ENCODE results near the gene WFDC10B. TPM values are rescaled to one million over a fixed set of nuclear protein-coding genes. Genes with fewer than 3 reads are reported as not detected.

WFDC10B gene
- polyA plus RNA-seq, 2 of the 4 experiments (the other 2 are of a cell fraction), result not detected

- FAIRE-seq, result no peak
- H3K4me1 ChIP-seq, result no peaks in the 10 kb centered on the region
- H3K4me3 ChIP-seq, result no peak overlapping the region
- no peak overlapping the region for H3K27ac ChIP-seq
- CTCF ChIA-PET, result no interaction called here
- no peak for ATAC-seq
- TF ChIP-seq EHMT2 (IDR thresholded peaks at IDR 0.05; ENCODE audit: low read depth) (no peak), TFCP2L1 (CRISPR knock-in tag; IDR thresholded peaks at IDR 0.05) (no peak), E2F6 (IDR thresholded peaks at IDR 0.05; ENCODE audit: borderline replicate concordance, low read depth) (no peak)
- H3K9me3 ChIP-seq, result peaks cover 6% of the 10 kb centered on the region
- DNase-seq (ENCODE audit: low read depth in 1 of 2, low spot score in 1 of 2), result no peak
- H3K4me2 ChIP-seq, result no peak overlapping the region
- WGBS (ENCODE audit: missing lambda C conversion rate), result 30% methylated on average over 7 of the region's 8 CpGs
- POLR2A ChIA-PET, result no interaction called here
Measured at GRCh38 chr20:45735552-45735951, 30.7 kb upstream of the WFDC10B start.

GRCh38 chr20:45732199-45732598 is 27.4 kb upstream of the WFDC10B start:
- Histone ChIP-seq H3K4me1 (no peaks in the 10 kb centered on the region), H3K4me3 (no peak overlapping the region), H3K4me2 (no peak overlapping the region), H3K9me3 (peaks cover 6% of the 10 kb centered on the region), H3K27ac (no peak overlapping the region)
- no peak for TF ChIP-seq NR3C1 (IDR thresholded peaks at IDR 0.05)
- no peak for TF ChIP-seq PBX3 (IDR thresholded peaks at IDR 0.05)
- no peak for TF ChIP-seq ZC3H11A (IDR thresholded peaks at IDR 0.05)
- no peak for TF ChIP-seq POLR2A (IDR thresholded peaks at IDR 0.05; ENCODE audit: low read length)
- TF ChIP-seq JUNB (IDR thresholded peaks at IDR 0.05), result no peak
- no peak for TF ChIP-seq ELK1 (IDR thresholded peaks at IDR 0.05; ENCODE audit: low read depth, low read length)
- TF ChIP-seq BHLHE40 (IDR thresholded peaks at IDR 0.05; ENCODE audit: low read depth, low read length), result no peak
- no peak for TF ChIP-seq ZFP36 (IDR thresholded peaks at IDR 0.05; ENCODE audit: borderline replicate concordance, partially characterized antibody)
- TF ChIP-seq GATA3 (IDR thresholded peaks at IDR 0.05; ENCODE audit: borderline replicate concordance), result no peak
- TF ChIP-seq E2F6 (IDR thresholded peaks at IDR 0.05; ENCODE audit: borderline replicate concordance, low read depth), result no peak
- no peak for TF ChIP-seq HOXB5 (CRISPR knock-in tag; IDR thresholded peaks at IDR 0.05)
- TF ChIP-seq RNF2 (IDR thresholded peaks at IDR 0.05; ENCODE audit: borderline replicate concordance, low read depth), result no peak
- TF ChIP-seq FOSL2 (IDR thresholded peaks at IDR 0.05), result no peak
- no peak for TF ChIP-seq FOSL2 (CRISPR knock-in tag; IDR thresholded peaks at IDR 0.05)
- no peak for TF ChIP-seq EP300 (IDR thresholded peaks at IDR 0.05)
- TF ChIP-seq KDM5A (IDR thresholded peaks at IDR 0.05), result no peak
- no peak for TF ChIP-seq KDM1A (IDR thresholded peaks at IDR 0.05; ENCODE audit: low read depth)
- no peak for TF ChIP-seq ATOH8 (CRISPR knock-in tag; IDR thresholded peaks at IDR 0.05; ENCODE audit: low read depth)
- no peak for TF ChIP-seq CBX8 (IDR thresholded peaks at IDR 0.05)
- POLR2A ChIA-PET, result no interaction called here
- ATAC-seq (no peak), DNase-seq (ENCODE audit: low read depth in 1 of 2, low spot score in 1 of 2) (no peak), FAIRE-seq (no peak)
- CTCF ChIA-PET, result no interaction called here

- ATAC-seq (no peak), FAIRE-seq (no peak), DNase-seq (ENCODE audit: low read depth in 1 of 2, low spot score in 1 of 2) (no peak)
- ChIA-PET POLR2A (no interaction called here), CTCF (no interaction called here)
- WGBS (ENCODE audit: missing lambda C conversion rate), result 2% methylated on average over 2 of the region's 2 CpGs
- H3K27ac ChIP-seq, result no peak overlapping the region
- H3K4me3 ChIP-seq, result no peak overlapping the region
- H3K9me3 ChIP-seq, result peaks cover 3% of the 10 kb centered on the region
- H3K4me1 ChIP-seq, result no peaks in the 10 kb centered on the region
- H3K4me2 ChIP-seq, result no peak overlapping the region
- TF ChIP-seq JUN (IDR thresholded peaks at IDR 0.05), result no peak
- TF ChIP-seq TFCP2L1 (CRISPR knock-in tag; IDR thresholded peaks at IDR 0.05), result no peak
- TF ChIP-seq FOXS1 (CRISPR knock-in tag; IDR thresholded peaks at IDR 0.05), result no peak
- no peak for TF ChIP-seq CBX2 (IDR thresholded peaks at IDR 0.05; ENCODE audit: borderline replicate concordance, low read depth)
- TF ChIP-seq TP53 (CRISPR knock-in tag; IDR thresholded peaks at IDR 0.05), result no peak
- no peak for TF ChIP-seq HEYL (CRISPR knock-in tag; IDR thresholded peaks at IDR 0.05)
- no peak for TF ChIP-seq FOSL2 (IDR thresholded peaks at IDR 0.05)
- TF ChIP-seq FOSL2 (CRISPR knock-in tag; IDR thresholded peaks at IDR 0.05), result no peak
- TF ChIP-seq EHMT2 (IDR thresholded peaks at IDR 0.05; ENCODE audit: low read depth), result no peak
- TF ChIP-seq HES2 (IDR thresholded peaks at IDR 0.05), result no peak
- TF ChIP-seq CHD2 (IDR thresholded peaks at IDR 0.05; ENCODE audit: low read length, partially characterized antibody), result no peak
- no peak for TF ChIP-seq USF2 (IDR thresholded peaks at IDR 0.05)
- no peak for TF ChIP-seq ZFP36 (IDR thresholded peaks at IDR 0.05; ENCODE audit: borderline replicate concordance, partially characterized antibody)
- TF ChIP-seq ESRRA (IDR thresholded peaks at IDR 0.05; ENCODE audit: borderline replicate concordance, low read length), result no peak
- TF ChIP-seq E2F6 (IDR thresholded peaks at IDR 0.05; ENCODE audit: borderline replicate concordance, low read depth), result no peak
- TF ChIP-seq RCOR1 (IDR thresholded peaks at IDR 0.05; ENCODE audit: low read depth, low read length), result no peak
- TF ChIP-seq MYC (IDR thresholded peaks at IDR 0.05; ENCODE audit: borderline replicate concordance, low read length), result no peak
Measured at GRCh38 chr20:45727044-45727443, 22.2 kb upstream of the WFDC10B start.

Data from A549 (cell line).